Parathyroid adenoma (tissue), 2 donors: ENCODE measurements around the gene SLC25A48.

Source experiments
- H2AFZ ChIP-seq: fragments of 300-600 bp; sonication (generic); one replicate; pipeline ENCODE4 v1.7.0; 2017; ENCODE audit warnings: antibody characterized with exemption, mild to moderate bottlenecking
- H3K27ac ChIP-seq: fragments of 300-600 bp; sonication (generic); one replicate; pipeline ENCODE4 v1.7.0; 2017
- H3K27me3 ChIP-seq: fragments of 300-600 bp; sonication (generic); one replicate; pipeline ENCODE4 v1.7.0; 2017; ENCODE audit warnings: low read length; ENCODE audit not compliant: control insufficient read depth, insufficient read depth
- H3K36me3 ChIP-seq: fragments of 300-600 bp; sonication (generic); one replicate; pipeline ENCODE4 v1.7.0; 2017; ENCODE audit warnings: low read length; ENCODE audit not compliant: control insufficient read depth, insufficient read depth
- H3K4me1 ChIP-seq: fragments of 300-600 bp; sonication (generic); one replicate; pipeline ENCODE4 v1.7.0; 2017; ENCODE audit warnings: control low read depth
- H3K4me2 ChIP-seq: fragments of 300-600 bp; sonication (generic); one replicate; pipeline ENCODE4 v1.7.0; 2017; ENCODE audit warnings: low read length
- H3K4me3 ChIP-seq: fragments of 300-600 bp; sonication (generic); one replicate; pipeline ENCODE4 v1.7.0; 2017; ENCODE audit warnings: low read depth, low read length
- H3K79me2 ChIP-seq: fragments of 300-600 bp; sonication (generic); one replicate; pipeline ENCODE4 v1.7.0; 2017; ENCODE audit warnings: control low read depth
- H3K9ac ChIP-seq: fragments of 300-600 bp; sonication (generic); one replicate; pipeline ENCODE4 v1.7.0; 2017; ENCODE audit warnings: mild to moderate bottlenecking
- H3K9me3 ChIP-seq: fragments of 300-600 bp; sonication (generic); one replicate; pipeline ENCODE4 v1.7.0; 2017; ENCODE audit warnings: low read length; ENCODE audit not compliant: control insufficient read depth
- TF ChIP-seq, protein P1 (sequence below): fragments of 300-600 bp; sonication (generic); IDR thresholded peaks from one replicate; pipeline ENCODE4 v1.7.0; 2017; ENCODE audit warnings: antibody characterized with exemption, mild to moderate bottlenecking
- donor health status: primary hyperparathyroidism.

SLC25A48 gene

DNA sequence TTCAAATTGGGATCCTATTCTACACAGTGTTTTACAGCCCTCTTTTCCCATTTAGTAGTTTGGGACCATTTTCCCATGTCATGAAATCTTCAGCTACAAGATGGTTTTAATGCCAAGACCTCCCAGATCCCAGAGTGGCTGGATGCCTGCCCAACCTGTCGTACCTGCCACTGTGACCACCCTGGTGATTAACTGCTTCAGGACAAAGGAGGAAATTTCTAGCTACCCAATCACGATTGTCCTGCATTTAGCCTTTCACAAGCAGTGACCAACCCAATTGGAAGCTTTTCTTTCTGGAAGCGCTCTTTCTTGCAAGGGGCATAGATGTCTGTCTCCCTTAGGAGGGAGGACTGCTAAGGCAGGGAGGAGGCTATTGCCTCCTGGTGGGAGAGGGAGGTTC, 47.4 kb downstream of the SLC25A48 start:
- Histone ChIP-seq H3K9me3 (no peaks in the 10 kb centered on the region), H3K27me3 (no peaks in the 10 kb centered on the region), H3K4me3 (no peak overlapping the region), H2AFZ (no peak overlapping the region), H3K79me2 (no peaks in the 10 kb centered on the region), H3K4me2 (no peak overlapping the region), H3K27ac (no peak overlapping the region), H3K4me1 (no peaks in the 10 kb centered on the region), H3K9ac (no peak overlapping the region), H3K36me3 (no peaks in the 10 kb centered on the region)
- TF ChIP-seq, protein P1, sequence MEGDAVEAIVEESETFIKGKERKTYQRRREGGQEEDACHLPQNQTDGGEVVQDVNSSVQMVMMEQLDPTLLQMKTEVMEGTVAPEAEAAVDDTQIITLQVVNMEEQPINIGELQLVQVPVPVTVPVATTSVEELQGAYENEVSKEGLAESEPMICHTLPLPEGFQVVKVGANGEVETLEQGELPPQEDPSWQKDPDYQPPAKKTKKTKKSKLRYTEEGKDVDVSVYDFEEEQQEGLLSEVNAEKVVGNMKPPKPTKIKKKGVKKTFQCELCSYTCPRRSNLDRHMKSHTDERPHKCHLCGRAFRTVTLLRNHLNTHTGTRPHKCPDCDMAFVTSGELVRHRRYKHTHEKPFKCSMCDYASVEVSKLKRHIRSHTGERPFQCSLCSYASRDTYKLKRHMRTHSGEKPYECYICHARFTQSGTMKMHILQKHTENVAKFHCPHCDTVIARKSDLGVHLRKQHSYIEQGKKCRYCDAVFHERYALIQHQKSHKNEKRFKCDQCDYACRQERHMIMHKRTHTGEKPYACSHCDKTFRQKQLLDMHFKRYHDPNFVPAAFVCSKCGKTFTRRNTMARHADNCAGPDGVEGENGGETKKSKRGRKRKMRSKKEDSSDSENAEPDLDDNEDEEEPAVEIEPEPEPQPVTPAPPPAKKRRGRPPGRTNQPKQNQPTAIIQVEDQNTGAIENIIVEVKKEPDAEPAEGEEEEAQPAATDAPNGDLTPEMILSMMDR: no peak

DNA sequence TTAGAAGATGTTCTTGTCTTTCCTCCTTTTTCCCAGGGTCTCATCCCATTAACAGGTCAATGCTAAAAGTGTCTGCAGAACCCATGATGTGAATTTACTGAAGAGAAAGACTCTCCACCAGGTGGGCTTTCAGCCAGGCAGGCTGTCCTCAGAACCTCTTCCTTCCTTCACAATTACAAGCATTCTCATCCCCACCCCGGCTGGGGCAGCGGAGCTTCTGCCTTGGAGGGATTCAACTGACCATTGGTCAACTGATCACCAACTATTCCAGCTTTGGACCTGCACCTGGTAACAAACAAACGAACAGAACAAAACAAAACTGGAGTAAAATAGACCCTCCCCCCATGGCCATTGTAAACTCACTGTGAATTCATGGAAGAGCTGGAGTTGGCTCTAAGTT, 48.6 kb downstream of the SLC25A48 start:
- Histone ChIP-seq H3K4me1 (no peaks in the 10 kb centered on the region), H3K9me3 (no peaks in the 10 kb centered on the region), H3K4me3 (no peak overlapping the region), H3K27me3 (no peaks in the 10 kb centered on the region), H3K9ac (no peak overlapping the region), H3K79me2 (no peaks in the 10 kb centered on the region), H2AFZ (no peak overlapping the region), H3K27ac (no peak overlapping the region), H3K36me3 (no peaks in the 10 kb centered on the region), H3K4me2 (no peak overlapping the region)
- TF ChIP-seq, protein P1: no peak

GRCh38 chr5:135883441-135883840, 49.0 kb downstream of the SLC25A48 start:
- no peaks in the 10 kb centered on the region for H3K27me3 ChIP-seq
- no peak overlapping the region for H3K27ac ChIP-seq
- H3K9ac ChIP-seq: no peak overlapping the region
- TF ChIP-seq, protein P1: no peak
- H3K4me2 ChIP-seq: no peak overlapping the region
- H3K4me1 ChIP-seq: no peaks in the 10 kb centered on the region
- no peaks in the 10 kb centered on the region for H3K9me3 ChIP-seq
- H3K79me2 ChIP-seq: no peaks in the 10 kb centered on the region
- H3K36me3 ChIP-seq: no peaks in the 10 kb centered on the region
- no peak overlapping the region for H2AFZ ChIP-seq
- H3K4me3 ChIP-seq: no peak overlapping the region

DNA sequence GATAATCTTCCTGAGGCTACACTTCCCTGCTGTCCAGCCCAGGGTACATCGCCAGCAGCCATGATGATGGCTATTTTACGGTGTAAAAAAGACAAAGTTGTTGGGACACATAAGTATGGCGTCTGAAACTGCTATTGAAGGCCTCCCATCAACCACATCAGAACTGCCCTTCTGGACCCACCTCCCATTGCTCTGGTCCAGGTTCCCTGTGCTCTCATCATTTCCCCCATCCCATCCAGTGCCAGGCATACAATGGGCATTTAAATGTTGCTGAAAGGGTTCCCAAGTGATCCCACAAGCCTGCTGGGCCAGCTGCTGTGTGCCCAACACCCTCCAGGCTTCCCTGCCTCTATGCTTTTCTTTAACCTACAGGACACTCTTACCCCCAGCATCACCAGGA, 50.6 kb downstream of the SLC25A48 start:
- no peaks in the 10 kb centered on the region for H3K79me2 ChIP-seq
- no peak overlapping the region for H3K9ac ChIP-seq
- no peak overlapping the region for H3K27ac ChIP-seq
- TF ChIP-seq, protein P1: no peak
- H3K4me2 ChIP-seq: no peak overlapping the region
- H2AFZ ChIP-seq: no peak overlapping the region
- H3K36me3 ChIP-seq: no peaks in the 10 kb centered on the region
- no peaks in the 10 kb centered on the region for H3K9me3 ChIP-seq
- no peaks in the 10 kb centered on the region for H3K4me1 ChIP-seq
- H3K27me3 ChIP-seq: no peaks in the 10 kb centered on the region
- H3K4me3 ChIP-seq: no peak overlapping the region

GRCh38 chr5:135886136-135886535, 51.7 kb downstream of the SLC25A48 start:
- Histone ChIP-seq H3K9me3 (no peaks in the 10 kb centered on the region), H3K9ac (no peak overlapping the region), H3K79me2 (no peaks in the 10 kb centered on the region), H3K4me1 (no peaks in the 10 kb centered on the region), H2AFZ (no peak overlapping the region), H3K36me3 (no peaks in the 10 kb centered on the region), H3K4me3 (no peak overlapping the region), H3K4me2 (no peak overlapping the region), H3K27ac (no peak overlapping the region), H3K27me3 (no peaks in the 10 kb centered on the region)
- TF ChIP-seq, protein P1: no peak
